Measurements from ENCODE around the gene TAF5L.
"Not testable (repeated sequence)": the region's sequence is repeated elsewhere in the genome, so short reads cannot be mapped to it uniquely, and the experiment has no call there.

The TAF5L gene

GRCh38 chr1:229574679-229575442 lies 51.1 kb downstream of the TAF5L start:
- 92% methylated on average over 6 of the region's 6 CpGs for WGBS, 2 experiments
- Histone ChIP-seq H3K27ac (ENCODE audit: insufficient read depth, low read depth, low read length, poor library complexity, severe bottlenecking) (no peak overlapping the region), H3K4me1 (ENCODE audit: control insufficient read depth, insufficient read depth, low read length) (peaks cover 10% of the 10 kb centered on the region)

GRCh38 chr1:229572286-229572685 lies 53.6 kb downstream of the TAF5L start:
- H3K27ac ChIP-seq (ENCODE audit: insufficient read depth, low read depth, low read length, poor library complexity, severe bottlenecking), result no peak overlapping the region
- no peak overlapping the region for H3K4me3 ChIP-seq (ENCODE audit: insufficient read depth, low read depth, low read length)
- H3K36me3 ChIP-seq (ENCODE audit: control insufficient read depth, insufficient read depth, low read length), result no peaks in the 10 kb centered on the region
- WGBS, 2 experiments, result 95 to 97% methylated on average over 2 of the region's 2 CpGs
- H3K9me3 ChIP-seq (ENCODE audit: control insufficient read depth, low read length), result no peaks in the 10 kb centered on the region
- H3K27me3 ChIP-seq (ENCODE audit: control insufficient read depth, insufficient read depth, low read length, poor library complexity, severe bottlenecking), result no peaks in the 10 kb centered on the region
- no peaks in the 10 kb centered on the region for H3K4me1 ChIP-seq (ENCODE audit: control insufficient read depth, insufficient read depth, low read length)

More at GRCh38 chr1:229574679-229575442, 51.1 kb downstream of the TAF5L start:
- H3K27me3 ChIP-seq (ENCODE audit: control insufficient read depth, insufficient read depth, low read length, poor library complexity, severe bottlenecking), result no peaks in the 10 kb centered on the region
- H3K36me3 ChIP-seq (ENCODE audit: control insufficient read depth, insufficient read depth, low read length), result no peaks in the 10 kb centered on the region
- H3K9me3 ChIP-seq (ENCODE audit: control insufficient read depth, low read length), result no peaks in the 10 kb centered on the region
- H3K4me3 ChIP-seq (ENCODE audit: insufficient read depth, low read depth, low read length), result no peak overlapping the region

GRCh38 chr1:229570891-229571516 lies 54.9 kb downstream of the TAF5L start:
- Histone ChIP-seq H3K36me3 (ENCODE audit: control insufficient read depth, insufficient read depth, low read length) (no peaks in the 10 kb centered on the region), H3K27ac (ENCODE audit: insufficient read depth, low read depth, low read length, poor library complexity, severe bottlenecking) (no peak overlapping the region)
- 79 to 88% methylated on average over 2 of the region's 2 CpGs for WGBS, 2 experiments

GRCh38 chr1:229570305-229570704 lies 55.6 kb downstream of the TAF5L start:
- H3K36me3 ChIP-seq (ENCODE audit: control insufficient read depth, insufficient read depth, low read length), result no peaks in the 10 kb centered on the region
- no peaks in the 10 kb centered on the region for H3K4me1 ChIP-seq (ENCODE audit: control insufficient read depth, insufficient read depth, low read length)
- no peaks in the 10 kb centered on the region for H3K9me3 ChIP-seq (ENCODE audit: control insufficient read depth, low read length)
- H3K4me3 ChIP-seq (ENCODE audit: insufficient read depth, low read depth, low read length), result no peak overlapping the region
- no peak overlapping the region for H3K27ac ChIP-seq (ENCODE audit: insufficient read depth, low read depth, low read length, poor library complexity, severe bottlenecking)
- H3K27me3 ChIP-seq (ENCODE audit: control insufficient read depth, insufficient read depth, low read length, poor library complexity, severe bottlenecking), result no peaks in the 10 kb centered on the region
- 90% methylated on average over 20 of the region's 20 CpGs for WGBS, 2 experiments

More at GRCh38 chr1:229570891-229571516, 54.9 kb downstream of the TAF5L start:
- no peak overlapping the region for H3K4me3 ChIP-seq (ENCODE audit: insufficient read depth, low read depth, low read length)
- no peaks in the 10 kb centered on the region for H3K9me3 ChIP-seq (ENCODE audit: control insufficient read depth, low read length)
- H3K27me3 ChIP-seq (ENCODE audit: control insufficient read depth, insufficient read depth, low read length, poor library complexity, severe bottlenecking), result no peaks in the 10 kb centered on the region
- H3K4me1 ChIP-seq (ENCODE audit: control insufficient read depth, insufficient read depth, low read length), result no peaks in the 10 kb centered on the region

GRCh38 chr1:229567109-229567868 lies 58.6 kb downstream of the TAF5L start:
- Histone ChIP-seq H3K9me3 (ENCODE audit: control insufficient read depth, low read length) (no peaks in the 10 kb centered on the region), H3K27me3 (ENCODE audit: control insufficient read depth, insufficient read depth, low read length, poor library complexity, severe bottlenecking) (no peaks in the 10 kb centered on the region), H3K4me3 (ENCODE audit: insufficient read depth, low read depth, low read length) (no peak overlapping the region), H3K4me1 (ENCODE audit: control insufficient read depth, insufficient read depth, low read length) (peaks cover 7% of the 10 kb centered on the region), H3K27ac (ENCODE audit: insufficient read depth, low read depth, low read length, poor library complexity, severe bottlenecking) (no peak overlapping the region), H3K36me3 (ENCODE audit: control insufficient read depth, insufficient read depth, low read length) (no peaks in the 10 kb centered on the region)
- 95 to 96% methylated on average over 11 to 12 of the region's 13 CpGs for WGBS, 2 experiments

GRCh38 chr1:229563701-229564100 lies 62.2 kb downstream of the TAF5L start:
- no peaks in the 10 kb centered on the region for H3K27me3 ChIP-seq (ENCODE audit: control insufficient read depth, insufficient read depth, low read length, poor library complexity, severe bottlenecking)
- H3K36me3 ChIP-seq (ENCODE audit: control insufficient read depth, insufficient read depth, low read length), result no peaks in the 10 kb centered on the region
- H3K27ac ChIP-seq (ENCODE audit: insufficient read depth, low read depth, low read length, poor library complexity, severe bottlenecking), result no peak overlapping the region
- H3K9me3 ChIP-seq (ENCODE audit: control insufficient read depth, low read length), result no peaks in the 10 kb centered on the region
- peaks cover 11% of the 10 kb centered on the region for H3K4me1 ChIP-seq (ENCODE audit: control insufficient read depth, insufficient read depth, low read length)
- 71 to 77% methylated on average over 4 of the region's 5 CpGs for WGBS, 2 experiments
- H3K4me3 ChIP-seq (ENCODE audit: insufficient read depth, low read depth, low read length), result no peak overlapping the region

GRCh38 chr1:229563241-229563640 lies 62.7 kb downstream of the TAF5L start:
- H3K4me1 ChIP-seq (ENCODE audit: control insufficient read depth, insufficient read depth, low read length), result peaks cover 11% of the 10 kb centered on the region
- H3K36me3 ChIP-seq (ENCODE audit: control insufficient read depth, insufficient read depth, low read length), result no peaks in the 10 kb centered on the region
- H3K27ac ChIP-seq (ENCODE audit: insufficient read depth, low read depth, low read length, poor library complexity, severe bottlenecking), result peak overlapping the region; percentile 17
- 21 to 26% methylated on average over 7 of the region's 7 CpGs for WGBS, 2 experiments
- H3K4me3 ChIP-seq (ENCODE audit: insufficient read depth, low read depth, low read length), result no peak overlapping the region
- H3K9me3 ChIP-seq (ENCODE audit: control insufficient read depth, low read length), result no peaks in the 10 kb centered on the region
- no peaks in the 10 kb centered on the region for H3K27me3 ChIP-seq (ENCODE audit: control insufficient read depth, insufficient read depth, low read length, poor library complexity, severe bottlenecking)

GRCh38 chr1:229562686-229563085 lies 63.2 kb downstream of the TAF5L start:
- peaks cover 11% of the 10 kb centered on the region for H3K4me1 ChIP-seq (ENCODE audit: control insufficient read depth, insufficient read depth, low read length)
- H3K9me3 ChIP-seq (ENCODE audit: control insufficient read depth, low read length), result no peaks in the 10 kb centered on the region
- no peak overlapping the region for H3K4me3 ChIP-seq (ENCODE audit: insufficient read depth, low read depth, low read length)
- H3K27ac ChIP-seq (ENCODE audit: insufficient read depth, low read depth, low read length, poor library complexity, severe bottlenecking), result no peak overlapping the region
- no peaks in the 10 kb centered on the region for H3K36me3 ChIP-seq (ENCODE audit: control insufficient read depth, insufficient read depth, low read length)
- whole genome bisulfite sequencing, 2 experiments, result 48 to 67% methylated on average over 3 of the region's 3 CpGs
- no peaks in the 10 kb centered on the region for H3K27me3 ChIP-seq (ENCODE audit: control insufficient read depth, insufficient read depth, low read length, poor library complexity, severe bottlenecking)

GRCh38 chr1:229561141-229561540 lies 64.8 kb downstream of the TAF5L start:
- WGBS, 2 experiments, result 84% methylated on average over 4 to 5 of the region's 5 CpGs

GRCh38 chr1:229560124-229560523 lies 65.8 kb downstream of the TAF5L start:
- peaks cover 16% of the 10 kb centered on the region for H3K4me1 ChIP-seq (ENCODE audit: control insufficient read depth, insufficient read depth, low read length)
- 90 to 92% methylated on average over 15 of the region's 15 CpGs for WGBS, 2 experiments
- H3K9me3 ChIP-seq (ENCODE audit: control insufficient read depth, low read length); H3K27me3 ChIP-seq (ENCODE audit: control insufficient read depth, insufficient read depth, low read length, poor library complexity, severe bottlenecking); H3K36me3 ChIP-seq (ENCODE audit: control insufficient read depth, insufficient read depth, low read length); H3K27ac ChIP-seq (ENCODE audit: insufficient read depth, low read depth, low read length, poor library complexity, severe bottlenecking); H3K4me3 ChIP-seq (ENCODE audit: insufficient read depth, low read depth, low read length): not testable (repeated sequence)

More at GRCh38 chr1:229561141-229561540, 64.8 kb downstream of the TAF5L start:
- H3K36me3 ChIP-seq (ENCODE audit: control insufficient read depth, insufficient read depth, low read length), result no peaks in the 10 kb centered on the region
- H3K9me3 ChIP-seq (ENCODE audit: control insufficient read depth, low read length), result no peaks in the 10 kb centered on the region
- peaks cover 15% of the 10 kb centered on the region for H3K4me1 ChIP-seq (ENCODE audit: control insufficient read depth, insufficient read depth, low read length)
- no peak overlapping the region for H3K4me3 ChIP-seq (ENCODE audit: insufficient read depth, low read depth, low read length)
- H3K27ac ChIP-seq (ENCODE audit: insufficient read depth, low read depth, low read length, poor library complexity, severe bottlenecking), result no peak overlapping the region
- no peaks in the 10 kb centered on the region for H3K27me3 ChIP-seq (ENCODE audit: control insufficient read depth, insufficient read depth, low read length, poor library complexity, severe bottlenecking)

All from ectodermal cell (in vitro differentiated cells).